KBM-7 (cell line): ENCODE data around the gene B3GALT2.
"Not testable (repeated sequence)": the region's sequence is repeated elsewhere in the genome, so short reads cannot be mapped to it uniquely, and the experiment has no call there.

Source experiments
- DNase-seq: peaks from one replicate; pipeline ENCODE4 v3.0.0-alpha.2; 2015
- in situ Hi-C: fragments of 300-500 bp; cut with MboI; formaldehyde crosslinking; loops from 2 replicates; pipeline ENCODE4 v1.14.3; 2020; ENCODE audit warnings: low sequenced_read_pairs, low pct_unique_long_range_greater_than_20kb, mixed read lengths

Gene B3GALT2, protein sequence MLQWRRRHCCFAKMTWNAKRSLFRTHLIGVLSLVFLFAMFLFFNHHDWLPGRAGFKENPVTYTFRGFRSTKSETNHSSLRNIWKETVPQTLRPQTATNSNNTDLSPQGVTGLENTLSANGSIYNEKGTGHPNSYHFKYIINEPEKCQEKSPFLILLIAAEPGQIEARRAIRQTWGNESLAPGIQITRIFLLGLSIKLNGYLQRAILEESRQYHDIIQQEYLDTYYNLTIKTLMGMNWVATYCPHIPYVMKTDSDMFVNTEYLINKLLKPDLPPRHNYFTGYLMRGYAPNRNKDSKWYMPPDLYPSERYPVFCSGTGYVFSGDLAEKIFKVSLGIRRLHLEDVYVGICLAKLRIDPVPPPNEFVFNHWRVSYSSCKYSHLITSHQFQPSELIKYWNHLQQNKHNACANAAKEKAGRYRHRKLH

DNA sequence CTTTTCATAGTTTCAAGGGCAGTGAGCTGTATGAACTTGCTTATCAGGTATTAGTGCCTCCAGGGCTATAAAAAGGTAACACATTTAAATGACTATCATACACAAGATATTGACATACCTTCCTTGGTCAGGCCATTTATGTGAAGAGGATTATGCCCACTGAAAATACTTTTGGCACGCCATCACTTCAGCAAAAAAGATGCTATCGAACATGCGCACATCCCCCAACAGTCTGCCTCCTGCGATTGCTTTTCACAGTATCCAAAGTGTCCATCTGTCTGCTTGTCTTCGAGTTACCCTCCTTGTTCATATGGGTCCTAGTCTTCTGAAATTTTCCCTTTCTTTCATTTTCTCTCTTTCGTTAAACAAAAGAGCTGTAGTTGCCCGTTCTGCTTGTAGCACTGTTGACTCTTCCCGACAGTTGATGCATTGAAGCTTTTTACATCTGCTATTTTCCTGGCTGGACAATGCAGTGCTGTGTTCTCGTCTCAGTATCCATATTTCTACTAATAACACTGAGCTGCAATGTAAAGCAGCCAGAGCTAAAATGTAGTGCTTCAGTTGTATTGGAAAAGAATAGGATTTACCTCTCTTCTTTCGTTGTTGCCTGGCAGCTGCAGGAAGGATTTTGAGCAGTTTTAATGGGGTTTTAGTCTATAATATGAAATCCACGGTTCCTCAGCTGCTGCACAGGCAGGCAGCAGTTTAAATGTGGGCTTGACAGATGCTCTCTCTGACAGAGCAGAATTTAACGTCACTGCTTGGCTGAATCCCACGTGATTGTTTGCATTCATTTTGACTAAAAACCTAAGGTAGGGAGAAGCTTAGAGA lies at the start of gene B3GALT2:
Gene B3GALT2 (minus strand): TSS at position 713 of the 831 bp plus-strand sequence. CDS start 5,051 bp downstream, outside the sequence.
- DNase-seq: peak; percentile 8
- in situ Hi-C loops: no loop called here

DNA sequence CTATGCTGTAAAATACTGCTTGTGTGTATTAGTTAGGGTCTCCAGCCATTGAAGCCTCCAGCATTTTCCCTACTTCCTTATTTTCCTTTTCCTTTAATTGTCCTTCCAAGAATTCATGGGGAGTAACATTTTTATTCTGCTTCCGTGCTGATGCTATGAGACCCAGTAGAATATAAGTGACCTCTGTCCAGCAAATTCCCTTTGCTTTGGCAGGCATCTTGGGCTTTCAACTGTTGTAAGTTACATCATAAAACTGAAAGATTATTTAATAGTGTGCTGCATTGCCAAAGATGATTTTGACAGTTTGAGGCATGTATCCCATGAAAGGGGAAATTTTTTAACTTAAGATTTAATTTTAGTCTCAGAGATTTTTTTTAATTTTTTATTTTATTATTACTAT lies 48.1 kb upstream of the B3GALT2 start:
- DNase-seq: no peak
- in situ Hi-C loops: no loop called here

DNA sequence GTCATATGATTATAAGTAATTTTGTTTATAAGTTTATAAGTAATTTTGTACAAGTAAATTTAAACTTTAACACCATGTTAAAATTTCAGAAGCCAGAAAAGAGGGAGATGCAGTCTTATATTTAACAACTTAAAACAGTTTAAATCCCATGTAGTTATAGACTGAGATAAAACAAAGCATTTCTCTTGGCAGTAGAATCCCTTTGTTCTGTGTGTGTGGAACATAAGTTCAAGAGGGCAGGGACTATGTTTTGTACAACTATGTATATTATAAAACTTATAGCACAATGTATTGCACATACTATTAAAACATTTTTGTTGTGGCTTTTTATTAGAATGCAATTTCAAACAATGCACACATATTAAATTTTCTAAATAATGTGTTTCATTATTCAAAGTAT lies 44.7 kb upstream of the B3GALT2 start:
- DNase-seq, in situ Hi-C loops: not testable (repeated sequence)

DNA sequence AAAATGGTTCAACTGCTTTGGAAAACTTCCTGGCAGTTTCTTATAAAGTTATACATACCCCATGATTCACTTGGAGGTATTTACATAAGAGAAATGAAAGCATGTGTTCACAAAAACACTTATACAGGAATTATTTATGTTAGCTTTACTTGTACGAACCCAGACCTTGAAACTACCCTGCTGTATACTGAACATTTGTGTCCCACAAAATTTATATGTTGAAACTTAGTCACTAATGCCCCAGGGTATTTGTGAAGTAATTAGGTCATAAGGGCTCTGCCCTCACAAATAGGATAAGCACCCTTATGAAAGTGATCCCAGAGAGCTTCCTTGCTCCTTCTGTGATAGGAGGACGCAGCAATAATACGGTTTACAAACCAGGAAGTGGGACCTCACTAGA lies 42.7 kb upstream of the B3GALT2 start:
- in situ Hi-C loops: no loop called here
- no peak for DNase-seq

DNA sequence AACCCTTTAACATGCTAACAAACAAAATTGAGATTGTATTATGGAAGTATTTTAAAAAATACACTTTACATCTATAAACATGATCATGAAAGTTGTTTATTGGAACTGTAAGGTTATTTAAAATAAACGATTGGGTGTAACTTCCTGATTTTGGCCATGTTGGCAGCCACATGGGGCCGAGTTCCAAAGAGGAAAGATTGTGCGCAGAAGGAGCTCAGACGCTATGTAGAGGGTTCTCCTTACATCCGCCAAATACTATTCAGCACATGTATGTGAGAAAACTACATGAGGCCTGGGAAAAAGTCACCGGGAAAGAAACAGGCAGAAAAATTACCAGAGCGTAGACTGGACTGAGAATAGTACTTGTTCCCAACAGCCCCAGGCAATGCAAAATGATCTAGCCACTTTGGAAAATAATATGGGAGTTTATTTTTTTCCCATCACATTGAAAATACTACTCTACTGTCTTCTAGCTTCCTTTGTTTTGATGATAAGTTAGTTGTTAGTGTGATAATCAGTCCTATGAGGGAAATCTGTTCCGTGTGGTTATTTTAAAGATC lies 35.7 kb upstream of the B3GALT2 start:
- in situ Hi-C loops: no loop called here
- no peak for DNase-seq

DNA sequence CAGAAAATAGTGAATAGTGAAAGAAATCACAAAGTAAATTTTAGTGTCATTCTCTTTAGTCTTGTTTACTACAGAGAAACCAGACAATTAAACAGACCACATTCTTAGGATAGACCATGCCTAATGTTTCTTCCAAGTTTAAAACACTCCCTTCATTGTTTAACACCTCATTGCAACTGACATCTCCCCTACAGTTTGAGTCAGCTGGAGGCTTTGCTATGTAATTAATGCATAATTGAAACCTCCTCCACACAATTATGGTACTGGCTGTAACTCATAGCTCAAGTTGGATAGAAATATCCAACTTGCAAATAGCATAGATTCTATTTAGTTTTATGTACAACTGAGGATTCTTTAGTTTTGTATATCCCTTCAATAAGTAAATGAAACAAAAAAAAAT lies 35.2 kb upstream of the B3GALT2 start:
- no peak for DNase-seq

DNA sequence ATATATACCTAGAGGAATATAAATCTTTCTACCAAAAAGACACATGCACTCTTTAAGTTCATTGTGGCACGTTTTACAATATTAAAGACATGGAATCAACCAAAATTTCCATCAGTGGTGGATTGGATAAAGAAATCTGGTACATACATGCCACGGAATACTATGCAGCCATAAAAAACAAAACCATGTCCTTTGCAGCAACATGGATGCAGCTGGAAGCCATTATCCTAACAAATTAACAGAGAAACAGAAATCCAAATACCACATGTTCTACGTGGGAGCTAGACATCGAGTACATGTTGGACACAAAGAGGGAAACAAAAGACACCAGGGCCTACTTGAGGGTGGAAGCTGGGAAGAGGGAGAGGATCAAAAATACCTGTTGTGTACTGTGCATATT lies 33.0 kb upstream of the B3GALT2 start:
- DNase-seq: no peak
- in situ Hi-C loops: no loop called here

More for the DNA sequence above, 35.2 kb upstream of the B3GALT2 start:
- in situ Hi-C loops: no loop called here

DNA sequence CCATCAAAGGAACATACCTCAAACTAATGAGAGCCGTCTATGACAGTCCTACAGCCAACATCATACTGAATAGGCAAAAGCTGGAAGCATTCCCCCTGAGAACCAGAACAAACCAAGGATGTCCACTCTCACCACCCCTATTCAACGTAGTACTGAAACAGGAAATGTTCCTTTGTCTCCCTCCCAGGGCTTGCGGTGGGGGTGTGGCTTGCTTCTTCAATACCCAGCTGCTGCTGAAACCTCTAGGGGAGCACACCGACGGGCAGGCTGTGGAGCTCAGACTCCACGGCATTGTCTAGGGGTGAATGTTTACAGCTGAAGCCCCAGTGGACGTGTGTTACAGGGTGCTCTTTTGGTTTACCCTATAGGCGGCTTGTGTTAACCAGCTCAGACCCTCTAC lies 30.5 kb upstream of the B3GALT2 start:
- in situ Hi-C loops: no loop called here
- DNase-seq: no peak

DNA sequence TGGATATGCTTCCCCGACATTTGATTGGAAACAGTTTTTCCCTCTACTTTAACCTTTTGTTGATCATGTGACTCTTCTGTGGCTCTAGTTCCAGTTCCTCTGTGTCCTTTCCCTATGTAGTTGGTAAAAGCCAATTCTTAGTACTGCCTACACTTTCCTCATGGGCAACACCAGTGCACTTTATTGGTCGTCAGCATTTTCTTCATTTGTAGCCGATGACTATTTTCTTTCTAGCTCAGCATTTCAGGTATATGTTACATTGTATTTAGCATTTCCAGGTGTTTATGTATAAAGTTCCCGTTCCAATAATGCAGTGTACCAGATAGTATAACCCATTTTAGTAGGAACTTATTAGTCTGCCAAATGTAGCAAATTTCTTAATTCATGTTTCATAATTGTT lies 27.6 kb upstream of the B3GALT2 start:
- in situ Hi-C loops: no loop called here
- no peak for DNase-seq

DNA sequence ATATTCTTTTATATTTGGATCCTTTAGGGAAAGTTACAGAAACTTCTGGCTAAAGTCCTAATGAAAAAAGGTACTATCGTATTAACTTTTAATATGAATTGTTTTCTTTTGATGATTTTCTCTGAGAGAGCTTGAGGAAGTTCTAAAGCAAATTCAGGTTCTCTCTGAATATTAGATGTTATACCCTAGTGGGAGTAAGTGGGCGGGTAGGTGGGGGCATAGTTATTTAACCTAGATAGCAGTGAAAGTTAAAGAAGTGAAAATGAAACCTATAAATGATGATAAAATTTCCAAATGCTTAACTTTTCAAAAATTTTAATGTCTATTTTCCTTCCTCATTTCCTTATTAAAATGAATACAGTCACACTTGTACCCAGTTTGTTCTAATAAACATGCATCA lies 26.2 kb upstream of the B3GALT2 start:
- in situ Hi-C loops: no loop called here
- no peak for DNase-seq

DNA sequence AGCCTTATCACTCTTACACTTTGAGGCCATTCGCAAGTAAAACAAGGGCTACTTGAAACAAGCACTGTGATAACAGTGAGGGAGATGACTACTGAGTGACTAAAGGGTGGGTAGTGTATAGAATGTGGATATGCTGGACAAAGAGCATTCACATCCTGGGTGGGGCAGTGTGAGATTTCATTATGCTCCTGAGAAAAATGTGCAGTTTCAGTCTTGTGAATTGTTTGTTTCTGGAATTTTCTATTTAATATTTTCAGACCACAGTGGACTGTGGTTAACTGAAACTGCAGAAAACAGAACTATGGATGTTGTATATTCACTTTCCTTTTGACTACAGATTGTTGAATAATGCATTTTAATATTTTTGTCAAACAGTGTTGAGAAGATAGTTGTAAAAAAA lies 25.1 kb upstream of the B3GALT2 start:
- DNase-seq: no peak

DNA sequence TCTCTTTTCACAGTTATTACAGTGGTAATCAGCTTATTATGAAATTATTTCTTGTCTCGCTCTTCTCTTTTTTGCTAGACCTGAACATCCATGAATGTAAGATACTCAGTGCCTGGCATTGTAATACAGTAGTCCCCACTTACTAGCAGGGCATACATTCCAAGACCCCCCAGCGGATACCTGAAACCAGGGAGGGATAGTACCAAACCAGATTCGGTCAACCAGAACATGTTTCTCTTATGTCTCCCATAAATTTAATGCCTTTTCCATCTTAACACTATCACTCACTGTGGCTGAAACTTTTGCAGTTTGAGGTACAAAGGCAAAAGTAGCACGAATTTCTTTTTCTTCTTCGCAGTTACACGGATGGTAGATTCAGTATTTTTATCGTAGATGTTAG lies 24.6 kb upstream of the B3GALT2 start:
- no peak for DNase-seq
- in situ Hi-C loops: no loop called here

More for the DNA sequence above, 25.1 kb upstream of the B3GALT2 start:
- in situ Hi-C loops: no loop called here

DNA sequence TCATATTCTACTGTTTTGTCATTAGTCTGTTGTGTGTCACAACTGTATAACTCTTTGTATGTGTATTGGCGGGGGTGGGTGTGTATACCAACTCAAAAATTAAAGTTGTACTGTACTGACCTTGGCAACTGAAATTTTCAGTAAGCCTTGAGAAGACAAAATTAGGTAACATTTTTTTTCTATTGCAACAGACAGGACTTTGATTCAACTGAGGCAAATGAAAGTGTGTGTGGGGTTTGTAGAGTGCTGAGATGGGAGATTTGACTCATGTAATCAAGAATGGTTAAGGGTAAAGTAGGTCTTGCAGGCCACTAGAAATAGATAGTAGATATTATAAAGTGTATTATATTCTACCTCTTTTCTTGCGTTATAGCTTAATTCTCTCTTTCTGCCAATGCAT lies 14.6 kb upstream of the B3GALT2 start:
- no peak for DNase-seq
- in situ Hi-C loops: no loop called here

DNA sequence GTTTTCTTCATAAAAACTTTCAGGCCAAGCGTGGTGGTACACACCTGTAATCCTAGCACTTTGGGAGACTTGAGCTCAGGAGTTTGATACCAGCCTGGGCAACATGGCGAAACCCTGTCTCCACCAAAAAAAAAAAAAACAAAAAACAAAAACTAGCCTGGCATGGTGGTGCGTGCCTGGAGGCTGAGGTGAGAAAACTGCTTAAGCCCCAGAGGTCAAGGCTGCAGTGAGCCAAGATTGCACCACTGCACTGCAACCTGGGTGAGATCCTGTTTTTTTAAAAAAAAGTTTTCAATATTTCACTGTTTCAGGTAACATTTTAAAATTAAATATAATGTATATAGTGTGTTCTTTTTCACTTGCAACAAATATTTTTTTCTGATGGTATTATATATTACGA lies 13.5 kb upstream of the B3GALT2 start:
- in situ Hi-C loops: no loop called here
- DNase-seq: no peak

DNA sequence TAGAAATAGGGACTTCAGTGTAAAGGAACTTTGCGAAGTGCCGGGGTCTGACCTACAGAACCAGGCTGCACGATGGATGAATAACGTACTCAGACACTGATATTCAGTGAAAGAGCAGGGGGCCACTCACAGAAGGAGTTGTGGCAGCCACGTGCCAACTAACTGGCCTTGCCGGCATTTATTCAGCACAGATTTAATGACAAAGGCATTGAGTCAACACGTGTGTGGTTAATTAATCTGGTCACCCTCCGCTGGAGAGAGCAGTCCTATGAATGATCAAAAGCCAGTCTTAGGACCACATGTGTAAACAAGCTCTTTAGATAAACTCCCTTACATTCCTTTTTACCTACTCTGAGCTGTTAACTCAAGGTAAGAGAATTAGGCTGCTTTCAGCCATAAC lies 6.2 kb upstream of the B3GALT2 start:
- in situ Hi-C loops: no loop called here
- DNase-seq: no peak

DNA sequence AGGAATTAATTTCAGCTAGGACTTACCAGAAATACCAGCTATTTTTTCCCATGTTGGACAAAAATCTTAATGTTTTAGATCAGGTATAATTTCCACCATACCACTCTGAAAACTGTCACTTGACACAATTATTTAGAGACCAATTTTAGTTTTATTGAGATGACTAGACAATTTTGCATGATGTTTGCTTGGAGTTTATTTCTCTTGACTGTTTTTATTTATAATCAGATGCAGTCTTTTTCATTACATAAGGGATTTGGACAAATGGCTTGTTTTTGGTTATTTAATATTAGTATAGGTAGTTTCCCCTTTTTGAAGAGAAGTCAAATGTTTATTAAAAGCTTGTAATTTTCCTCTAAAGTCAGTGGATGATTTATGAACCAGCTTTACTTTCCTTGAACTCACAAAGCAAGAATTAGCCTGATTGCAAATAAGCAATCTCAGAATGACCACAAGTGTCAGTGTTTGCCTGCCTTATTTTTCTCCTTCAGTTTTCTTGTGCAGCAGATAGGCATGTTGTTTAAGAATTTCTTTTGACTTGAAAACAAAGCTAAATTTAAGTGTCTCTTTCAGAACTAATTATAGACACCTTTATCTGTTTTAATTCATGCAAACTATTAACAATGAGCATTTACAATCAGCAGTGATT lies 3.8 kb upstream of the B3GALT2 start:
- in situ Hi-C loops: no loop called here

DNA sequence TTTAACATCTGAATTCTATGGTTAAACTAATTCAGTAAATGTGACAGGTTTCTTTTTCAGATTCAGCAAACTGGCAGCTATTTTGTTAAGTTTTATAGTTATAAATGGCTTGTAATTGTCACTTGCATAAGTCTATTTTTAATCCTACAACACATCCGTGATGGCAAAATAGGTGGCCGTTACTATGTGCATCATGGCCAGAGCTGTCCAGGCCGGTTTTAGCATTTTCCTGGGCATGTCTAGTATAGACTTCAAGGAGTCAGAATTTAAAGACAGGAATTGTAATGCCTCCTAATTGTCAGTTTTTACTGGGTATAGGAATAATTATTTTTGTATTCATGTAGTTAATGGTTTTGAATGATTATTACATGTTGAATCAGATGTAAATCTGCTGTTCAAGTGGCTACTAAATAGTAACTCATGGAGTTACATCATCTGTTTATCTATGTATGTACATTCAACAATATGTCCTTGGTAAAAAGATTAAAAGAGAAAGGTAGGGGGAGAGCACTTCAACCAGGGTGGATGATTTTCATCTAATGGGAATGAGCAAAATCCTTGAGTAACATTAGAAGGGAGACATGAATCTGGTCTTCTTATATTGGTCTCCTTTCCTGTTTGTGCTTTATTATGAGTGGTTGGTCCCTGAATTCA lies 3.2 kb upstream of the B3GALT2 start:
- no peak for DNase-seq
- in situ Hi-C loops: no loop called here

More for the DNA sequence above, 3.8 kb upstream of the B3GALT2 start:
- DNase-seq: peak; percentile 9

DNA sequence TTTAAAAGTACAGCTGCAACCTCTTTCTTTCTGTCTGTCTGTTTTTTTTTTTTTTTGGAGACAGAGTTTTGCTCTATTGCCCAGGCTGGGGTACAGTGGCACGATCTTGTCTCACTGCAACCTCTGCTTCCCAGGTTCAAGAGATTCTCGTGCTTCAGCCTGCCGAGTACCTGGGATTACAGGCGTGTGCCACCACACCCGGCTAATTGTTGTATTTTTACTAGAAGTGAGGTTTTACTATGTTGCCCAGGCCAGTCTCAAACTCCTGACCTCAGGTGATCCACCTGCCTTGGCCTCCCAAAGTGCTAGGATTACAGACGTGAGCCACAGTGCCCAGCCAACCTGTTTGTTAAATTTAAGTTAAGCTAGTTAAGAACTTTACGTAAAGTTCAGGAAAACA lies 2.5 kb upstream of the B3GALT2 start:
- in situ Hi-C loops, DNase-seq: not testable (repeated sequence)

DNA sequence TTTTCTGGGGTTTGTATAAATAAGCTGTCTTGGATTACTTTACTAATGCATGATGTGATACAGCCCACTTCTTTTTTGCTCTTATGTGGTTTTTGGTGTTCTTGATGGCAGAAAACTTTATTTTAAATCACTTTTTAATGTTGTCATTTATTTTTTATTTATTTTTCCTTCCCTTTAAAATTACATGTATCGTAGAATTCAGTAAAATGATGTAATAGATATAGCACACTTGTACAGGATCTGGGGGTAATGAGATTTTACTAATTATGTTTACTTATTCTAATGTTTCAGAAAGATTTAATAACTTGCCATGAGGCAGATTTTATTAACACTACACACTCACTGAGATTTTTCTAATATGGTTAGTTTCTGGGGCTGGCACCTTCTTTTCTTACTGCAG lies 701 bp upstream of the B3GALT2 start:
- no peak for DNase-seq
- in situ Hi-C loops: no loop called here
